Stimulated activated CD8-positive, alpha-beta memory T cell treated with anti-CD3 and anti-CD28 coated beads, Interleukin-7, amount 100 ng/mL, for 1 hour (primary cell): ENCODE measurements around the gene MAN1C1.

ENCODE experiments used
- DNase-seq, 2 donors: peaks; one replicate each; pipeline ENCODE4 v3.0.0-alpha.2; 2020; ENCODE audit warnings: low read depth in 2 of 2

MAN1C1 gene

GRCh38 chr1:25763493-25763892 is 146.9 kb downstream of the MAN1C1 start:
- DNase-seq: no peak

- DNase-seq: no peak
Measured at GRCh38 chr1:25765136-25765922, 148.7 kb downstream of the MAN1C1 start.

- no peak for DNase-seq
Measured at GRCh38 chr1:25765923-25766589, 149.5 kb downstream of the MAN1C1 start.

GRCh38 chr1:25766721-25767436 is 150.3 kb downstream of the MAN1C1 start:
- DNase-seq: no peak

- no peak for DNase-seq
Measured at GRCh38 chr1:25767437-25767770, 150.8 kb downstream of the MAN1C1 start.

- no peak for DNase-seq
Measured at GRCh38 chr1:25768999-25769398, 152.4 kb downstream of the MAN1C1 start.

- DNase-seq: no peak
Measured at GRCh38 chr1:25769625-25770383, 153.2 kb downstream of the MAN1C1 start.

- no peak for DNase-seq
Measured at GRCh38 chr1:25770541-25771220, 154.1 kb downstream of the MAN1C1 start.

GRCh38 chr1:25771221-25772114 is 154.9 kb downstream of the MAN1C1 start:
- no peak for DNase-seq

GRCh38 chr1:25772164-25772563 is 155.6 kb downstream of the MAN1C1 start:
- no peak for DNase-seq

- DNase-seq: no peak
Measured at GRCh38 chr1:25772692-25773245, 156.2 kb downstream of the MAN1C1 start.

- no peak for DNase-seq
Measured at GRCh38 chr1:25773441-25774125, 157.0 kb downstream of the MAN1C1 start.

GRCh38 chr1:25774206-25774803 is 157.7 kb downstream of the MAN1C1 start:
- DNase-seq: no peak

GRCh38 chr1:25774921-25775771 is 158.6 kb downstream of the MAN1C1 start:
- DNase-seq: peak; percentile 56 to 62

GRCh38 chr1:25779388-25779787 is 162.8 kb downstream of the MAN1C1 start:
- DNase-seq: no peak

GRCh38 chr1:25779894-25780293 is 163.3 kb downstream of the MAN1C1 start:
- no peak for DNase-seq

- DNase-seq: no peak
Measured at GRCh38 chr1:25780318-25781129, 163.9 kb downstream of the MAN1C1 start.

GRCh38 chr1:25781130-25781433 is 164.5 kb downstream of the MAN1C1 start:
- DNase-seq: no peak
